ENCODE results near the gene CDS2. TPM values are rescaled to one million over a fixed set of nuclear protein-coding genes. Genes with fewer than 3 reads are reported as not detected.

CDS2 gene
- total and polyA plus RNA-seq, 9 donors: 11.4 to 54.6 (median 37.6) TPM

- 14 to 34% (median 18%) methylated on average over 14 of the region's 14 CpGs for WGBS, 3 donors
- peak; percentile 22 to 55 (median 46) for DNase-seq
- no peaks in the 10 kb centered on the region for H3K27me3 ChIP-seq
- peaks cover 12% of the 10 kb centered on the region for H3K4me1 ChIP-seq (ENCODE audit: insufficient read depth)
- H3K27ac ChIP-seq: peak overlapping the region in 1 of 2 donors; percentile 41
- intact Hi-C loops (cut with DNase I): loop anchor here in 1 of 4 donors (5.0 kb wide), 1 partner anchor 44 kb away; the partner anchor contains the start of gene CDS2
- TF ChIP-seq POLR2A (IDR thresholded peaks at IDR 0.05): no peak
- TF ChIP-seq EP300 (IDR thresholded peaks at IDR 0.05): no peak
- TF ChIP-seq CTCF (IDR thresholded peaks at IDR 0.05): no peak
- no peak overlapping the region for H3K4me3 ChIP-seq
- H3K9me3 ChIP-seq: no peaks in the 10 kb centered on the region
- H3K36me3 ChIP-seq: no peaks in the 10 kb centered on the region
Measured at GRCh38 chr20:5171064-5171789, 44.4 kb downstream of the CDS2 start.

- Histone ChIP-seq H3K27me3 (no peaks in the 10 kb centered on the region), H3K4me3 (no peak overlapping the region), H3K9me3 (no peaks in the 10 kb centered on the region), H3K27ac (peak overlapping the region in 1 of 2 donors; percentile 41), H3K36me3 (no peaks in the 10 kb centered on the region), H3K4me1 (ENCODE audit: insufficient read depth) (peaks cover 12% of the 10 kb centered on the region)
- 32 to 41% (median 38%) methylated on average over 4 of the region's 4 CpGs for WGBS, 3 donors
- TF ChIP-seq POLR2A (IDR thresholded peaks at IDR 0.05): no peak
- TF ChIP-seq EP300 (IDR thresholded peaks at IDR 0.05): no peak
- TF ChIP-seq CTCF (IDR thresholded peaks at IDR 0.05): no peak
- no peak for DNase-seq
- intact Hi-C loops (cut with DNase I): loop anchor here in 1 of 4 donors (5.0 kb wide), 1 partner anchor 44 kb away; the partner anchor contains the start of gene CDS2
Measured at GRCh38 chr20:5171790-5172164, 45.0 kb downstream of the CDS2 start.

- DNase-seq: no peak
- no peaks in the 10 kb centered on the region for H3K9me3 ChIP-seq
- TF ChIP-seq CTCF (IDR thresholded peaks at IDR 0.05): no peak
- no peak for TF ChIP-seq POLR2A (IDR thresholded peaks at IDR 0.05)
- TF ChIP-seq EP300 (IDR thresholded peaks at IDR 0.05): no peak
- WGBS, 3 donors: 77 to 81% (median 78%) methylated on average over 8 of the region's 8 CpGs
- H3K4me1 ChIP-seq (ENCODE audit: insufficient read depth): peaks cover 12% of the 10 kb centered on the region
- H3K36me3 ChIP-seq: no peaks in the 10 kb centered on the region
- no peaks in the 10 kb centered on the region for H3K27me3 ChIP-seq
- intact Hi-C loops (cut with DNase I): loop anchor here in 1 of 4 donors (5.0 kb wide), 1 partner anchor 45 kb away; the partner anchor contains the start of gene CDS2
- no peak overlapping the region for H3K4me3 ChIP-seq
- H3K27ac ChIP-seq: no peak overlapping the region
Measured at GRCh38 chr20:5172167-5172601, 45.4 kb downstream of the CDS2 start.

- intact Hi-C loops (cut with DNase I): loop anchor here in 1 of 4 donors (5.0 kb wide), 1 partner anchor 46 kb away; the partner anchor contains the start of gene CDS2
- 92 to 95% (median 94%) methylated on average over 8 of the region's 8 CpGs for WGBS, 3 donors
Measured at GRCh38 chr20:5172903-5173463, 46.2 kb downstream of the CDS2 start.

More at GRCh38 chr20:5172903-5173463, 46.2 kb downstream of the CDS2 start:
- no peaks in the 10 kb centered on the region for H3K27me3 ChIP-seq
- TF ChIP-seq CTCF (IDR thresholded peaks at IDR 0.05): no peak
- no peak for TF ChIP-seq POLR2A (IDR thresholded peaks at IDR 0.05)
- TF ChIP-seq EP300 (IDR thresholded peaks at IDR 0.05): no peak
- no peak for DNase-seq
- H3K4me1 ChIP-seq (ENCODE audit: insufficient read depth): peaks cover 12% of the 10 kb centered on the region
- H3K4me3 ChIP-seq: no peak overlapping the region
- no peaks in the 10 kb centered on the region for H3K36me3 ChIP-seq
- H3K27ac ChIP-seq: no peak overlapping the region
- no peaks in the 10 kb centered on the region for H3K9me3 ChIP-seq

Data from ovary (tissue), 9 donors.